Hepatocyte (in vitro differentiated cells): ENCODE results near the gene CSF2RB. TPM values are rescaled to one million over a fixed set of nuclear protein-coding genes. Genes with fewer than 3 reads are reported as not detected.

ENCODE experiments used
- DNase-seq: peaks from one replicate; pipeline ENCODE4 v3.0.0-alpha.2; 2016; ENCODE audit warnings: low spot score
- H2AFZ ChIP-seq: fragments of 200-600 bp; sonication (generic); 2 replicates; pipeline ENCODE4 v1.6.0; 2016; ENCODE audit warnings: antibody characterized with exemption, mild to moderate bottlenecking
- H3K27ac ChIP-seq: fragments of 200-600 bp; sonication (generic); 2 replicates; pipeline ENCODE4 v1.5.1; 2016; ENCODE audit warnings: mild to moderate bottlenecking
- H3K27me3 ChIP-seq: fragments of 200-600 bp; sonication (generic); 2 replicates; pipeline ENCODE4 v1.6.1; 2016
- H3K36me3 ChIP-seq: fragments of 200-600 bp; sonication (generic); replicated peaks from 2 replicates; pipeline ENCODE4 v1.5.1; 2016; ENCODE audit warnings: low read depth; ENCODE audit not compliant: insufficient read depth
- H3K4me1 ChIP-seq: fragments of 200-600 bp; sonication (generic); 2 replicates; pipeline ENCODE4 v1.5.1; 2016; ENCODE audit warnings: mild to moderate bottlenecking, moderate library complexity; ENCODE audit not compliant: insufficient read depth
- H3K4me2 ChIP-seq: fragments of 200-600 bp; sonication (generic); 2 replicates; pipeline ENCODE4 v1.6.0; 2016
- H3K4me3 ChIP-seq: fragments of 200-600 bp; sonication (generic); 2 replicates; pipeline ENCODE4 v1.5.1; 2016; ENCODE audit warnings: mild to moderate bottlenecking
- H3K79me2 ChIP-seq: fragments of 200-600 bp; sonication (generic); 2 replicates; pipeline ENCODE4 v1.6.0; 2017; ENCODE audit warnings: mild to moderate bottlenecking
- H3K9me2 ChIP-seq: fragments of 200-600 bp; sonication (generic); replicated peaks from 2 replicates; pipeline ENCODE4 v1.6.0; 2017; ENCODE audit warnings: mild to moderate bottlenecking; ENCODE audit not compliant: insufficient read depth
- H3K9me3 ChIP-seq: fragments of 200-600 bp; sonication (generic); 2 replicates; pipeline ENCODE4 v1.5.1; 2016; ENCODE audit warnings: low read depth, mild to moderate bottlenecking
- H4K20me1 ChIP-seq: fragments of 200-600 bp; sonication (generic); 2 replicates; pipeline ENCODE4 v1.6.0; 2016; ENCODE audit warnings: mild to moderate bottlenecking; ENCODE audit not compliant: insufficient read depth, poor library complexity, severe bottlenecking
- CTCF ChIP-seq: fragments of 200-600 bp; sonication (generic); IDR thresholded peaks from 2 replicates; pipeline ENCODE4 v1.5.1; 2016; ENCODE audit warnings: antibody characterized with exemption, mild to moderate bottlenecking; ENCODE audit not compliant: poor library complexity
- EZH2 ChIP-seq: fragments of 200-600 bp; sonication (generic); IDR thresholded peaks from 2 replicates; pipeline ENCODE4 v1.6.1; 2016; ENCODE audit warnings: antibody characterized with exemption, mild to moderate bottlenecking, borderline replicate concordance
- EZH2phosphoT487 ChIP-seq: fragments of 200-600 bp; sonication (generic); IDR thresholded peaks from one replicate; pipeline ENCODE4 v1.6.1; 2018; ENCODE audit warnings: antibody characterized with exemption, mild to moderate bottlenecking, low read depth, moderate library complexity; ENCODE audit not compliant: unreplicated experiment, severe bottlenecking
- WGBS: methylation state at CpG from one replicate; pipeline ENCODE4 v1.1.6; 2016; ENCODE audit warnings: low lambda C conversion rate; ENCODE audit errors: missing lambda C conversion rate; 5-methylcytosine and 5-hydroxymethylcytosine counted together
- polyA plus RNA-seq: library from polyadenylated mRNA; unstranded; fragments of >200 nt; fragmentation: Nextera tagmentation; extraction: Ambion mirVana; gene quantifications from 2 replicates; pipeline ENCODE4 v1.2.1, GENCODE V29; 2016
- total RNA-seq: library from RNA; depleted of rRNA; stranded (reverse); fragments of >200 nt; gene quantifications from 2 replicates; pipeline ENCODE4 v1.2.3, GENCODE V29; 2014

The CSF2RB gene
- total and polyA plus RNA-seq, 2 experiments from 2014 or later = 0.83 TPM; not detected in 1

- H3K4me2 ChIP-seq = no peak overlapping the region
- no peak overlapping the region for H3K4me3 ChIP-seq
- no peaks in the 10 kb centered on the region for H4K20me1 ChIP-seq
- no peaks in the 10 kb centered on the region for H3K9me2 ChIP-seq
- H2AFZ ChIP-seq = no peak overlapping the region
- no peaks in the 10 kb centered on the region for H3K4me1 ChIP-seq
- no peaks in the 10 kb centered on the region for H3K9me3 ChIP-seq
- no peaks in the 10 kb centered on the region for H3K79me2 ChIP-seq
- H3K27me3 ChIP-seq = no peaks in the 10 kb centered on the region
- H3K27ac ChIP-seq = no peak overlapping the region
- DNase-seq = no peak
- no peaks in the 10 kb centered on the region for H3K36me3 ChIP-seq
- no peak for TF ChIP-seq EZH2
- no peak for TF ChIP-seq EZH2phosphoT487
- TF ChIP-seq CTCF = no peak
Observed at GRCh38 chr22:36964106-36964505, 50.7 kb downstream of the CSF2RB start.

- Histone ChIP-seq H3K4me2 (no peak overlapping the region), H4K20me1 (no peaks in the 10 kb centered on the region), H3K4me1 (no peaks in the 10 kb centered on the region), H3K27me3 (no peaks in the 10 kb centered on the region), H3K9me2 (no peaks in the 10 kb centered on the region), H2AFZ (no peak overlapping the region), H3K79me2 (no peaks in the 10 kb centered on the region), H3K36me3 (no peaks in the 10 kb centered on the region), H3K4me3 (no peak overlapping the region), H3K27ac (no peak overlapping the region), H3K9me3 (no peaks in the 10 kb centered on the region)
- TF ChIP-seq EZH2 (no peak), EZH2phosphoT487 (no peak), CTCF (no peak)
- no peak for DNase-seq
- 87% methylated on average over 2 of the region's 2 CpGs for WGBS
Observed at GRCh38 chr22:36965696-36966095, 52.3 kb downstream of the CSF2RB start.

GRCh38 chr22:36966851-36967540, 53.6 kb downstream of the CSF2RB start:
- Histone ChIP-seq H3K9me3 (no peaks in the 10 kb centered on the region), H3K27ac (no peak overlapping the region), H3K27me3 (no peaks in the 10 kb centered on the region), H3K4me1 (no peaks in the 10 kb centered on the region), H3K4me2 (no peak overlapping the region), H4K20me1 (no peaks in the 10 kb centered on the region), H3K36me3 (no peaks in the 10 kb centered on the region), H3K79me2 (no peaks in the 10 kb centered on the region), H3K9me2 (no peaks in the 10 kb centered on the region), H2AFZ (no peak overlapping the region), H3K4me3 (no peak overlapping the region)
- DNase-seq = no peak
- 81% methylated on average over 11 of the region's 11 CpGs for WGBS
- TF ChIP-seq EZH2phosphoT487 = no peak
- no peak for TF ChIP-seq EZH2
- TF ChIP-seq CTCF = no peak
